ENCODE measurements around the gene OTUD7B. TPM values are rescaled to one million over a fixed set of nuclear protein-coding genes. Genes with fewer than 3 reads are reported as not detected.
"Not testable (repeated sequence)": the region's sequence is repeated elsewhere in the genome, so short reads cannot be mapped to it uniquely, and the experiment has no call there.

OTUD7B gene
- total and polyA plus RNA-seq, 7 experiments from 2014 or later: 0.52 to 12.8 (median 6.2) TPM

DNA sequence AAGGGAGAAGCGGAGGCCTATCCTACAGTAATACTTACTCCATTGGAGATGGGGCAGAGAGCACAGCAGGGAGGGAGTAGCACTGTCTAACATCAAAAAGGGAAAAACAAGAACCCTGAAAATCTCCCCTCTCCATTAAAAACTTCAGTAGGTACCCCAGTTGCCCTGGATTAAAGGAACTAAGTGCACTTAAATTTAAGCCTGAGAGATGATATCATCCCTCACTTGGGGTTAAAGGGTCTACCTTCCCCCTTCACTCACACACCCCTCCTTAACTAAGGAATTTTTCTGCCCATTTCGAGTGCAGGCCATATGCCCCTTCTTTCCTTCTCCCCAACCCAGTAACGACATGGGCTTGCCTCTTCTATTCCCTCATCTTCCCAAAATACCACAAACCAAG, 70.1 kb downstream of the OTUD7B start:
- H3K27ac Mint-ChIP-seq: peak overlapping the region in 1 of 9 donors; percentile 48
- Histone ChIP-seq H3K27ac (ENCODE audit: low read depth, low read length) (no peak overlapping the region), H3K4me3 (ENCODE audit: low read length) (no peak overlapping the region), H3K36me3 (ENCODE audit: control insufficient read depth in 2 of 3, insufficient read depth in 3 of 3, low read length in 3 of 3) (peaks cover 0 to 6% (median 0%) of the 10 kb centered on the region in 3 experiments), H3K4me1 (ENCODE audit: control insufficient read depth in 2 of 2, insufficient read depth in 2 of 2, low read length in 2 of 2) (no peaks in the 10 kb centered on the region), H3K27me3 (ENCODE audit: control insufficient read depth in 2 of 2, insufficient read depth in 2 of 2, low read length in 2 of 2) (no peaks in the 10 kb centered on the region), H3K9me3 (ENCODE audit: control insufficient read depth in 2 of 3, low read length in 3 of 3) (no peaks in the 10 kb centered on the region)
- peaks cover 0 to 12% (median 4%) of the 10 kb centered on the region in 5 donors for H3K36me3 Mint-ChIP-seq
- DNase-seq (no peak), ATAC-seq (no peak)
- H3K9me3 Mint-ChIP-seq: no peaks in the 10 kb centered on the region
- no peak overlapping the region for H3K4me3 Mint-ChIP-seq
- ChIA-PET CTCF (no interaction called here), POLR2A (interaction anchor here (1.3 kb wide), 1 partner anchor 10 kb away, joined by 3 read pairs; no protein-coding TSS in a partner anchor)
- peaks cover 4 to 33% (median 7%) of the 10 kb centered on the region in 7 donors for H3K4me1 Mint-ChIP-seq
- H3K27me3 Mint-ChIP-seq: no peaks in the 10 kb centered on the region
- intact Hi-C loops (cut with micrococcal nuclease): no loop called here

DNA sequence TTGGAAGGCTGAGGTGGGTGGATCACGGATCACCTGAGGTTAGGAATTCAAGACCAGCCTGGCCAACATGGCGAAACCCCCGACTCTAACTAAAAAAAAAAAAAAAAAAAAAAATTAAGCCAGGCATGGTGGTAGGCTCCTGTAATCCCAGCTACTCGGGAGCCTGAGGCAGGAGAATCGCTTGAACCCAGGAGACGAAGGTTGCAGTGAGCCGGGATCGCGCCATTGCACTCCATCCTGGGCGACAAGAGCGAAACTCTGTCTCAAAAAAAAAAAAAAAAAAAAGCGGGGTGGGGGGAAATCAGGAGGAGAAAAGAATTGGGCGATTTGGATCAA, 71.9 kb downstream of the OTUD7B start:
- CTCF ChIA-PET: not testable (repeated sequence)

DNA sequence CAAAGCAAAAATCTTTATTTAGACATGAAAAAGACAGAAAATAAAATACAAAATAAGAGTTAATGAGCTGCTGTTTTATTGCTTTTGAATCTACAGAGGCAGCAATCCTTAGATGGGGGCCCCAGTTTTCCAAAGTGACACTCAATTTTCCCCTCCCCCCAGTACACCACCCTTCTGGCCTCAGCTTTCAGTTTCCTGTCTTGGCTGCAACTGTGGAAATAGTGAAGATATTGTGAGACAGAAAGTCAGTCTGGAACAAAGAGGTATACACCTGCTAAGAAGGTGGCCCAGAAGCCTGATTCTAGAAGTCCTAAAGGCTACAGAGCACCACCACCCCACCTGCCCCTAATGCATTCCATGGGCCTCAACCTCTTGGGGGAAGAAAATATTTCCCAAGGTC, 72.8 kb downstream of the OTUD7B start:
- intact Hi-C loops (cut with micrococcal nuclease): loop anchor here in 1 of 2 donors (1.0 kb wide), 1 partner anchor 10 kb away; the partner anchor contains the start of gene SF3B4
- Histone ChIP-seq H3K27ac (ENCODE audit: low read depth, low read length) (no peak overlapping the region), H3K4me1 (ENCODE audit: control insufficient read depth in 2 of 2, insufficient read depth in 2 of 2, low read length in 2 of 2) (no peaks in the 10 kb centered on the region), H3K4me3 (ENCODE audit: low read length) (no peak overlapping the region), H3K9me3 (ENCODE audit: control insufficient read depth in 2 of 3, low read length in 3 of 3) (no peaks in the 10 kb centered on the region), H3K27me3 (ENCODE audit: control insufficient read depth in 2 of 2, insufficient read depth in 2 of 2, low read length in 2 of 2) (no peaks in the 10 kb centered on the region), H3K36me3 (ENCODE audit: control insufficient read depth in 2 of 3, insufficient read depth in 3 of 3, low read length in 3 of 3) (no peaks in the 10 kb centered on the region)
- Mint-ChIP-seq H3K4me1 (peaks cover under 1 to 26% (median 7%) of the 10 kb centered on the region in 7 donors), H3K27me3 (no peaks in the 10 kb centered on the region), H3K9me3 (no peaks in the 10 kb centered on the region), H3K27ac (peak overlapping the region in 2 of 9 donors; percentile 9 to 75), H3K36me3 (peaks cover 0 to 1% (median 0%) of the 10 kb centered on the region in 5 donors), H3K4me3 (peak overlapping the region in 1 of 10 donors; percentile 70)
- POLR2A ChIA-PET: interaction anchor here (0.9 to 1.2 kb wide), 3 partner anchors 9 to 20 kb away, joined by 3 to 7 read pairs (median 4); partner anchors contain the start of genes SF3B4 and SV2A
- DNase-seq (no peak), ATAC-seq (no peak)
- CTCF ChIA-PET: no interaction called here

More for the DNA sequence above, 71.9 kb downstream of the OTUD7B start:
- H3K9me3 Mint-ChIP-seq; H3K36me3 Mint-ChIP-seq; H3K4me1 ChIP-seq (ENCODE audit: control insufficient read depth in 2 of 2, insufficient read depth in 2 of 2, low read length in 2 of 2); intact Hi-C loops (cut with micrococcal nuclease); DNase-seq; H3K27me3 ChIP-seq (ENCODE audit: control insufficient read depth in 2 of 2, insufficient read depth in 2 of 2, low read length in 2 of 2); H3K4me3 ChIP-seq (ENCODE audit: low read length); ATAC-seq; H3K27ac ChIP-seq (ENCODE audit: low read depth, low read length); H3K36me3 ChIP-seq (ENCODE audit: control insufficient read depth in 2 of 3, insufficient read depth in 3 of 3, low read length in 3 of 3); H3K27me3 Mint-ChIP-seq; H3K9me3 ChIP-seq (ENCODE audit: control insufficient read depth in 2 of 3, low read length in 3 of 3): not testable (repeated sequence)
- H3K4me1 Mint-ChIP-seq: peaks cover 4 to 31% (median 7%) of the 10 kb centered on the region in 7 donors
- POLR2A ChIA-PET: interaction anchor here (0.6 kb wide), 1 partner anchor 224 kb away, joined by 3 read pairs; no protein-coding TSS in a partner anchor
- H3K27ac Mint-ChIP-seq: peak overlapping the region in 2 of 9 donors; percentile 25 to 79
- H3K4me3 Mint-ChIP-seq: peak overlapping the region in 1 of 10 donors; percentile 60

DNA sequence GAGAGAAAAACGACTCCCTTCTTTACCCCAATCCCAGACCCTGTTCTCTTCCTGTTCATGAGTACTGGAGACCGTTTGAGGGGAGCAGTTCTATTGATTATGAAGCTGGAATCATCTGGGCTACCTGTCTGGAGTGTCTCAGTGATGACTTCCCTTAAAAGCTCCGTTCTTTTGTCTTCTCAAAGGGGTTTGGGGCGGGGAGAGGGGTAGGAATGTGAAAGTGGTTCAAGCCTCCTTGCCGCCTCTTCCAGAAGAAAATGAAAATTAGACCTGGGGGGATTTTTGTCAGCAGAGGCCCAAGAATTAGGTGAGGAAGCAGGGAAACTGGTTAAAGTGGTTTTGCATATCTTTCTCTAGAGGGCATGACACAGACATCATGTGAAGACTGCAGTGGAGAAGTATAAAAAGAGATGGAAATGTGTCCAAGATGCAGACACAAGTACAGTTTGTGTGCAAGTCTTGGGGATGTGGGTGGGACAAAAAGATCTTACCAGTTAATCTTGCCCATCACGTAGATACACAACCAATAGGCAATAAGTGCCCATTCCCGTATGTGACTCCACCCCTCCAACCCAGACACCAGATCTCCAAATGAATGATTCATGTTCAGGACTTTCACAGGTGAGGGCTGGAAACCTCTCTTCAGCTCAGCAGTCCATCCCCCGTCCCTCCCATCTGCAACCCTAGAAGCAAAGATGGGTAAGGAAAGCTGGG, 73.4 kb downstream of the OTUD7B start:
- CTCF ChIA-PET: no interaction called here
- H3K36me3 ChIP-seq (ENCODE audit: control insufficient read depth in 2 of 3, insufficient read depth in 3 of 3, low read length in 3 of 3): no peaks in the 10 kb centered on the region
- no peaks in the 10 kb centered on the region for H3K9me3 ChIP-seq (ENCODE audit: control insufficient read depth in 2 of 3, low read length in 3 of 3)
- no peaks in the 10 kb centered on the region for H3K9me3 Mint-ChIP-seq
- peak overlapping the region in 3 of 9 donors; percentile 23 to 75 (median 23) for H3K27ac Mint-ChIP-seq
- H3K27me3 Mint-ChIP-seq: peaks cover 0 to 2% (median 0%) of the 10 kb centered on the region in 5 donors
- POLR2A ChIA-PET: interaction anchor here (0.9 to 1.2 kb wide), 3 partner anchors 9 to 20 kb away, joined by 3 to 7 read pairs (median 4); partner anchors contain the start of genes SF3B4 and SV2A
- H3K4me3 ChIP-seq (ENCODE audit: low read length): no peak overlapping the region
- intact Hi-C loops (cut with micrococcal nuclease): loop anchor here in 1 of 2 donors (1.0 kb wide), 1 partner anchor 10 kb away; the partner anchor contains the start of gene SF3B4
- ATAC-seq (no peak), DNase-seq (no peak)
- H3K27ac ChIP-seq (ENCODE audit: low read depth, low read length): no peak overlapping the region
- peaks cover 0 to 2% (median 0%) of the 10 kb centered on the region in 5 donors for H3K36me3 Mint-ChIP-seq
- peak overlapping the region in 1 of 10 donors; percentile 56 for H3K4me3 Mint-ChIP-seq
- no peaks in the 10 kb centered on the region for H3K4me1 ChIP-seq (ENCODE audit: control insufficient read depth in 2 of 2, insufficient read depth in 2 of 2, low read length in 2 of 2)
- peaks cover 0 to 27% (median 7%) of the 10 kb centered on the region in 7 donors for H3K4me1 Mint-ChIP-seq
- H3K27me3 ChIP-seq (ENCODE audit: control insufficient read depth in 2 of 2, insufficient read depth in 2 of 2, low read length in 2 of 2): no peaks in the 10 kb centered on the region

DNA sequence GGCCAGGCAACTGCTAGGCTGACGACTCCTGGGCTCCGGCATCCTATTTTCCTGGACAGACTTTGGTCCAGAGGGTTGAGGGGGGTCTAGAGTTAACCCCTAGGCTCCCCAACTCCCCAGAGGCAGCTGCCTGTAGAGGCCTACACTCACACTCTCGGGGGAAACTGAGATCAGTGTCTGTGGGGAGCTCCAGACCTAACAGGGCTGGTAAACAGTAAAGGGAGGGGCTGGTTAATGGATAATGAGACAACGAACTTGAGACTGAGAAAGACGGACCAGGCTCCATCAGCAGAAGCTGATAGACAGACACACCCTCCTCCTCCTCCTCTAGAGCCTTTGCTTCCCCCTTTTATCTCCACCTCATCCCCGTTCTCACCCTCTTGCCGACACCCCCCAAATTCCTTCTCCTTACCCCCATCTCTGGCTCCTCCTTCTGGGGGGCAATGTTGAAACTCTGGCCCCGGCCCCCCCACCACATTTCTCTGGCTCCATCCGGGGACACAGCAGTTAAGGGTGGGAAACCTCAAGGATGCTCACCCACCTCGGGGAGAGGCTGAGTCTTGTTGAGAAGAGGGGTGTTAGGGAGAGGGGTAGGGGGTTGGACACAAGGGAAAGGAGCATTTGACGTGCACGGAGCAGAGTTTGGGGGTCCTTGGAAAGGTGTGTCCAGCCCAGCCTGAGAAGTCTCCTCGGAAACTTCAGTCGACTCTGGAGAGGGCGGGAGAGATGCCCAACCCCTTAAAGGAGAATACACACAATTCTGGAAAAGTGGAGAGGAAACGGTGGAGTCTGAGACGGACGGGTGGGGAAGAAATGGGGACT, 74.1 kb downstream of the OTUD7B start, which contains the start of gene MTMR11:
MTMR11 (minus strand) TSS at position 710 of the 822 bp plus-strand sequence; CDS start at position 478, 232 bp downstream.
- no peaks in the 10 kb centered on the region for H3K27me3 ChIP-seq (ENCODE audit: control insufficient read depth in 2 of 2, insufficient read depth in 2 of 2, low read length in 2 of 2)
- ATAC-seq (no peak), DNase-seq (no peak)
- Mint-ChIP-seq H3K36me3 (peaks cover 0 to 7% (median 0%) of the 10 kb centered on the region in 5 donors), H3K27me3 (peaks cover 0 to 9% (median 2%) of the 10 kb centered on the region in 5 donors), H3K9me3 (no peaks in the 10 kb centered on the region), H3K27ac (peak within 1 kb of the TSS in 4 of 9 donors; percentile 23 to 75 (median 28)), H3K4me1 (peaks cover 0 to 34% (median 9%) of the 10 kb centered on the region in 7 donors), H3K4me3 (peak within 1 kb of the TSS in 1 of 10 donors; percentile 70)
- H3K9me3 ChIP-seq (ENCODE audit: control insufficient read depth in 2 of 3, low read length in 3 of 3): no peaks in the 10 kb centered on the region
- ChIA-PET POLR2A (interaction anchor here (8.7 kb wide), 1 partner anchor 49 kb away, joined by 174 read pairs; a partner anchor contains a TSS), CTCF (no interaction called here)
- no peak within 1 kb of the TSS for H3K27ac ChIP-seq (ENCODE audit: low read depth, low read length)
- H3K36me3 ChIP-seq (ENCODE audit: control insufficient read depth in 2 of 3, insufficient read depth in 3 of 3, low read length in 3 of 3): no peaks in the 10 kb centered on the region
- H3K4me1 ChIP-seq (ENCODE audit: control insufficient read depth in 2 of 2, insufficient read depth in 2 of 2, low read length in 2 of 2): no peaks in the 10 kb centered on the region
- intact Hi-C loops (cut with micrococcal nuclease): no loop called here
- H3K4me3 ChIP-seq (ENCODE audit: low read length): no peak within 1 kb of the TSS

DNA sequence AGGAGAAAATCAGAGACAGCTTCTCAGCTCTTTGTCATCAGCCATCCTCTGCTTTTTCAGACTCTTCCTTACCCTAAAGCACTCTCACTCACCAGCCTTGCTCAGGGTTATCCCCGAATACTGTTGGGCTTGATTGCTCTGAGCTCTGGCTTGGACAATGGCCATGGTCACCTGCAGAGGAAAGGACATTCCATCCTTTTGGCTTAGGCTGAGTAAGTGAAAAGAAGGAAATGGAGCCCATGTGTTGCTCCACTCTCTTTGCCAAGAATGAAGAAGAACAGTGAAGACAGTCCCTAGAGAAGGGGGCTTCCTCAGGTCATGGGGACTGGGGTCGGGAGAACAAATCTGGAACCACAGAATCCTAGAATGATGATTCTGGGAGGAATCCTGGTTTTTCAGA, 76.2 kb downstream of the OTUD7B start:
- Mint-ChIP-seq H3K27me3 (peaks cover 0 to 13% (median 5%) of the 10 kb centered on the region in 5 donors), H3K27ac (no peak overlapping the region), H3K36me3 (peaks cover 0 to 9% (median 0%) of the 10 kb centered on the region in 5 donors), H3K4me1 (peaks cover under 1 to 45% (median 11%) of the 10 kb centered on the region in 7 donors), H3K9me3 (no peaks in the 10 kb centered on the region), H3K4me3 (no peak overlapping the region)
- Histone ChIP-seq H3K4me3 (ENCODE audit: low read length) (no peak overlapping the region), H3K9me3 (ENCODE audit: control insufficient read depth in 2 of 3, low read length in 3 of 3) (no peaks in the 10 kb centered on the region), H3K27ac (ENCODE audit: low read depth, low read length) (no peak overlapping the region), H3K27me3 (ENCODE audit: control insufficient read depth in 2 of 2, insufficient read depth in 2 of 2, low read length in 2 of 2) (no peaks in the 10 kb centered on the region), H3K4me1 (ENCODE audit: control insufficient read depth in 2 of 2, insufficient read depth in 2 of 2, low read length in 2 of 2) (no peaks in the 10 kb centered on the region), H3K36me3 (ENCODE audit: control insufficient read depth in 2 of 3, insufficient read depth in 3 of 3, low read length in 3 of 3) (no peaks in the 10 kb centered on the region)
- intact Hi-C loops (cut with micrococcal nuclease): no loop called here
- ChIA-PET CTCF (no interaction called here), POLR2A (interaction anchor here (8.7 kb wide), 1 partner anchor 46 kb away, joined by 174 read pairs; a partner anchor contains a TSS)
- ATAC-seq (no peak), DNase-seq (no peak)
